GM20000 (cell line): ENCODE measurements around the gene EXOC2.
A peak's percentile ranks its signal among the peaks of the same experiment; 100 is the strongest.

Experiments used
- DNase-seq: peaks from one replicate; pipeline ENCODE4 v3.0.0; 2012; ENCODE audit warnings: low spot score
- TF ChIP-seq, protein P1 (sequence below): IDR thresholded peaks from 2 replicates; pipeline ENCODE4 v1.5.1; 2012; ENCODE audit warnings: mild to moderate bottlenecking, control low read depth; ENCODE audit errors: extremely low read depth, missing control alignments

Gene EXOC2

DNA sequence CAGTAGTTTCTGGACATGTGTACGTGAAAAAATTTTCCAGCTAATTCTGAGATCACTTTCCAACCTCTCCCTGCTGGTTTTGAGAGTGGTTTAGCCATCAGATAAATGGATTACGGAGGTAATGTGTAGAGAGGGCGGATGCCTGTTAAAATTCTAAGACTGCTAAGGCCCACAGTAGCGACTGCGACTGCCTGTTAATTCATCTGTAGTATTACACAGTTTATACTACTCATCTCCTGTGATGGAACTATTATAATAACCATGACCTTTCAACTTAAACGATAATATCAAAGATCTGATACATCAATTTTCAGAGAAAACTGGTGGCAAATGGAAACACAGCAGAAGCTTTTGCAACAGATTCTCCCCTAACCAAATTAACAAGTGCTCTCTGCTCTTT is 199.1 kb downstream of the EXOC2 start:
- DNase-seq, result no peak
- TF ChIP-seq, protein P1, sequence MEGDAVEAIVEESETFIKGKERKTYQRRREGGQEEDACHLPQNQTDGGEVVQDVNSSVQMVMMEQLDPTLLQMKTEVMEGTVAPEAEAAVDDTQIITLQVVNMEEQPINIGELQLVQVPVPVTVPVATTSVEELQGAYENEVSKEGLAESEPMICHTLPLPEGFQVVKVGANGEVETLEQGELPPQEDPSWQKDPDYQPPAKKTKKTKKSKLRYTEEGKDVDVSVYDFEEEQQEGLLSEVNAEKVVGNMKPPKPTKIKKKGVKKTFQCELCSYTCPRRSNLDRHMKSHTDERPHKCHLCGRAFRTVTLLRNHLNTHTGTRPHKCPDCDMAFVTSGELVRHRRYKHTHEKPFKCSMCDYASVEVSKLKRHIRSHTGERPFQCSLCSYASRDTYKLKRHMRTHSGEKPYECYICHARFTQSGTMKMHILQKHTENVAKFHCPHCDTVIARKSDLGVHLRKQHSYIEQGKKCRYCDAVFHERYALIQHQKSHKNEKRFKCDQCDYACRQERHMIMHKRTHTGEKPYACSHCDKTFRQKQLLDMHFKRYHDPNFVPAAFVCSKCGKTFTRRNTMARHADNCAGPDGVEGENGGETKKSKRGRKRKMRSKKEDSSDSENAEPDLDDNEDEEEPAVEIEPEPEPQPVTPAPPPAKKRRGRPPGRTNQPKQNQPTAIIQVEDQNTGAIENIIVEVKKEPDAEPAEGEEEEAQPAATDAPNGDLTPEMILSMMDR, result no peak

GRCh38 chr6:492816-493414 is 200.0 kb downstream of the EXOC2 start:
- TF ChIP-seq, protein P1, result no peak
- DNase-seq, result no peak

- DNase-seq, result no peak
- TF ChIP-seq, protein P1, result no peak
Measured at GRCh38 chr6:492178-492577, 200.8 kb downstream of the EXOC2 start.

- DNase-seq, result no peak
Measured at GRCh38 chr6:491233-491632, 201.7 kb downstream of the EXOC2 start.

GRCh38 chr6:490251-491037 is 202.5 kb downstream of the EXOC2 start:
- TF ChIP-seq, protein P1, result no peak
- DNase-seq, result no peak

More at GRCh38 chr6:491233-491632, 201.7 kb downstream of the EXOC2 start:
- TF ChIP-seq, protein P1, result no peak

DNA sequence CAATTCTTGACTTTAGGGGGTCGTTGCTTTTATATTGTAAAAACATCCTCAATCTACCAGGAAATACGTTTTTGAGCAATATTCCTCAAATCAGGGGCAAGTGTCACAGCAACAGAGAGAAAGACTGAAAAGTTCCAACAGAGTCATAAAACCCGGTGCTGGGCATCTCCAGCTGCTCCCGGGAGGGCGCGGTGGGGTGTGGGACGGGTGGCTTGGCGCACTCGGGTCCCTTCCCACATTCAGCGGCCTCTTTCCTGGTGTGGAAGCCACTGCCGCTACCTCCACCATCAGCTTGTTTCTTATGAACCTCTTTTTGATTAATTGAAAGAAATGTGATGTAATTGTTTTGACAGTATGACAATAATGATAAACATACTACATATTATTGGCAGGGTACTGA is 203.2 kb downstream of the EXOC2 start:
- TF ChIP-seq, protein P1, result no peak

GRCh38 chr6:489001-489400 is 203.9 kb downstream of the EXOC2 start:
- TF ChIP-seq, protein P1, result no peak

More for the DNA sequence above, 203.2 kb downstream of the EXOC2 start:
- no peak for DNase-seq

More at GRCh38 chr6:489001-489400, 203.9 kb downstream of the EXOC2 start:
- DNase-seq, result peak; percentile 53
